Right atrium auricular region (tissue), 2 donors: ENCODE results near the gene SELENOM. TPM values are rescaled to one million over a fixed set of nuclear protein-coding genes. Genes with fewer than 3 reads are reported as not detected.
A peak's percentile ranks its signal among the peaks of the same experiment; 100 is the strongest.
"Not testable (repeated sequence)": the region's sequence is repeated elsewhere in the genome, so short reads cannot be mapped to it uniquely, and the experiment has no call there.

Experiments
- DNase-seq: peaks from one replicate; pipeline ENCODE4 v3.0.0-alpha.2; 2019; ENCODE audit warnings: low spot score
- H3K27ac ChIP-seq, 2 donors: fragments of 200-600 bp; sonication (generic); 1 replicate in 1 of 2; 2 replicates in 1 of 2; pipeline ENCODE4 v1.5.1; 2016 to 2019
- H3K27me3 ChIP-seq, 2 donors: fragments of 200-600 bp; sonication (generic); one replicate each; pipeline versions ENCODE4 v1.5.1 to v1.6.0; 2017 to 2019
- H3K36me3 ChIP-seq: fragments of 200-600 bp; sonication (generic); one replicate; pipeline ENCODE4 v1.5.1; 2016
- H3K4me1 ChIP-seq, 2 donors: fragments of 200-600 bp; sonication (generic); one replicate each; pipeline versions ENCODE4 v1.5.1 to v1.6.0; 2017 to 2019
- H3K4me3 ChIP-seq, 2 donors: fragments of 200-600 bp; sonication (generic); 1 replicate in 1 of 2; 2 replicates in 1 of 2; pipeline ENCODE4 v1.5.1; 2017 to 2019; ENCODE audit warnings: mild to moderate bottlenecking in 1 of 2, moderate library complexity in 1 of 2
- H3K9me3 ChIP-seq, 2 donors: fragments of 200-600 bp; sonication (generic); one replicate each; pipeline ENCODE4 v1.5.1; 2019
- CTCF ChIP-seq, 2 donors: fragments of 200-600 bp; sonication (generic); IDR thresholded peaks; one replicate each; pipeline ENCODE4 v1.5.1; 2019; ENCODE audit warnings: antibody characterized with exemption in 2 of 2
- total RNA-seq, 2 donors: library from RNA; depleted of rRNA; stranded (reverse); fragments of >200 nt; gene quantifications; one replicate each; pipeline ENCODE4 v1.1.0, GENCODE V29; 2016

The SELENOM gene
- total RNA-seq, 2 donors from 2014 or later, result 133 to 358 TPM

GRCh38 chr22:31100762-31101525, 6.4 kb downstream of the SELENOM start:
- H3K27ac ChIP-seq, result no peak overlapping the region
- TF ChIP-seq CTCF (IDR thresholded peaks at IDR 0.05), result no peak
- H3K9me3 ChIP-seq, result no peaks in the 10 kb centered on the region
- no peaks in the 10 kb centered on the region for H3K27me3 ChIP-seq
- peaks cover 70% of the 10 kb centered on the region for H3K36me3 ChIP-seq
- no peak for DNase-seq
- H3K4me3 ChIP-seq, result no peak overlapping the region
- peaks cover 0 to 44% of the 10 kb centered on the region in 2 donors for H3K4me1 ChIP-seq

DNA sequence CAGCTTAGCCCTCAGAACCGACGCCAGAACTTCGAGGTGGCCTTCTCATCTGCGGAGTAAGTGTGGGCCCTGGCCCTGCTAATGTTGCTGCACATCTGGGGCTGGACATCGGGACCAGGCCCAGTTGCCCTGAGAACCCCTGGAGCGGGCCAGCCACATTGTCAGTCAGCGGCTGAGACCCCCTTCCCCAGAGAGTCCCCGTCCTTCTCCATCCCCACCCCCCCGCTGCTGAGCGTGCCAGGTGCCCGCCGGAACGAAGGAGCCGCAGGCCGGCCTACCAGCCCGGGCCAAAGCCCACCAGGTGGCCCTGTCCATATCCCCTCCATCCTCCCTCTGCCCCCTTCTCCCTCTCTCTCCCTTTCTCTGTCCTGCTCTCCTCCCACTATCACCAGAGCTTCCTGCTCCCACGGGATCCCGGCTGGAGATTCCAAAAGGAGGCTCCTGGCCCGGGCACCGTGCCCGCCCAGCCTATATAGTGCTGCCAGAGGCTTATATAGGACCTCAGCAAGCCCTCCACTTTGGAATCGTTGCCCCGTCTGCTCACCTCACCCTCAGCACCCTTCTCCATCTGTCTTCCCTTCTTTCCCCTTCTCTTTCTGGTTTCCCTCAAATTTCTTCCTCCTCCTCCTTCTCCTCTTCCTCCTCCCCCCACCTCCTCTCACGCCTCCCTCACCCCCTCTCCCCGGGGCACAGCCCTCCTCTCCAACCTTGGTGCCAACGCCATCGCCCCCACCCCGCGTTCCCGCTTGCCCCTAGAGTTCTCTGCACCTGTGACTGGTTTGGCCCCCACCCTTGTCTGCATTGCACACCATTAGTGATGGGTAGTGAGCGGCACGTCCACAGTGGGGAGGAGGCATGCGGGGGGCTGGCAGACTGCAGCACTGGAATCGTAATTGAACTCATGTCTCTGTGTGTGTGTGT, 7.3 kb downstream of the SELENOM start:
- DNase-seq, result no peak
- Histone ChIP-seq H3K4me3 (no peak overlapping the region), H3K27ac (peak overlapping the region; percentile 28 to 34), H3K4me1 (peaks cover 0 to 37% of the 10 kb centered on the region in 2 donors), H3K27me3 (no peaks in the 10 kb centered on the region), H3K36me3 (peaks cover 79% of the 10 kb centered on the region), H3K9me3 (no peaks in the 10 kb centered on the region)
- TF ChIP-seq CTCF (IDR thresholded peaks at IDR 0.05), result no peak

DNA sequence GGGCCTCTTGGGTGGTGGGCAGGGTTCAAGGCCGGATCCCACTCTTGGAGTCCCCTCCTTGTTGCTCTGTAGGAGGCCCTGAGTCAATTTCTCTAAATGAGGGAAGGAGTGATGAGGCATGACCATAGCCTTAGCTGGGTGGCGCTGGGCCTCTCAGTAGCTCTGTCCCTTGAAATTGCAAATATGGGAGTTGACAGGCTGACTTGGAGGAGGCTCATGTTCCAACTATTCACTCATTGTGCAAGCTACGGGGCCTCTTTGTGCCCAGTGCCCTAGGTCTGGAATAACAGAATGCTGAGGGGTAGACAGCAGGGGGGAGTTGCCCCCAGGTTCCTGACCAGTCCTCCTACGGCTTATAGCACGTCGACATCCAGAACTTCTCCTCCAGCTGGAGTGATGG, 8.0 kb downstream of the SELENOM start:
- no peak for TF ChIP-seq CTCF (IDR thresholded peaks at IDR 0.05)
- H3K36me3 ChIP-seq, result peaks cover 79% of the 10 kb centered on the region
- H3K4me1 ChIP-seq, result peaks cover 0 to 33% of the 10 kb centered on the region in 2 donors
- H3K4me3 ChIP-seq, result no peak overlapping the region
- no peaks in the 10 kb centered on the region for H3K9me3 ChIP-seq
- DNase-seq, result no peak
- peak overlapping the region in 1 of 2 donors; percentile 34 for H3K27ac ChIP-seq
- H3K27me3 ChIP-seq, result no peaks in the 10 kb centered on the region

GRCh38 chr22:31098632-31099110, 8.7 kb downstream of the SELENOM start:
- Histone ChIP-seq H3K27ac (peak overlapping the region; percentile 20 to 34), H3K4me1 (peaks cover 0 to 35% of the 10 kb centered on the region in 2 donors), H3K27me3 (no peaks in the 10 kb centered on the region), H3K36me3 (peaks cover 85% of the 10 kb centered on the region), H3K9me3 (no peaks in the 10 kb centered on the region), H3K4me3 (no peak overlapping the region)
- no peak for DNase-seq
- TF ChIP-seq CTCF (IDR thresholded peaks at IDR 0.05), result no peak

DNA sequence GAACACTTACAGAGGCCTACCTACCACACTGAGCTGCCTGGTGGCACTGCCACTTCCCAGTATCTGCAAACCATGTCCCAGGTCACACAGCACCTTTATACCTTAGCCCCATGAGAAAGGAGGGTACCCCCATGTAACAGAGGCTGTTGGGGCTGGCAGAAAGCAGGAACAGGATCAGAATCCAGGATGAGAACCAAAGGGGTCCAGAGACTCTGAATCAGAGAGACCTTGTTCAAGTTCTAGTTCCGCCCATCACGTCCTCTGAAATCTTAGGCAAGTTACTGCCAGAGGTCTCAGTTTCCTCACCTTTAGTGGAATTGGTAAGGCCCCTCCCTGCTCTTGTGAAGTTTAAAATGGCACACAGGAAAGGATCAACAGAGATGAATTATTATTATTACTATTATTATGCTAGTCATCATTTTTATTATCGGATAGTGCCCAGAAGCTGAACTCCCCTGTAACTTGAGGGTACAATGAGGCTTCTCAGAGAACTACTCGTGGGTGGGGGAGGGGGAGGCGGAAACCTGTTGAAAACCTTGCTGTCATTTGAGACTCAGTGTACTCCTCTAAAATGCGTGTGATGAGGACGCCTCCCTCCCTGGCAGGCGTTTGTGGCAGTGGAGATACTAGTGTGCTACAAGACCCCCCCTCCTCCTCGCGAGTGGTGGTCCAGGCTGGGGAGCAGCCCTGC, 9.3 kb downstream of the SELENOM start:
- Histone ChIP-seq H3K4me1 (peaks cover 0 to 36% of the 10 kb centered on the region in 2 donors), H3K36me3 (peaks cover 90% of the 10 kb centered on the region), H3K4me3 (no peak overlapping the region), H3K27me3 (no peaks in the 10 kb centered on the region), H3K9me3 (no peaks in the 10 kb centered on the region), H3K27ac (peak overlapping the region; percentile 20 to 34)
- no peak for TF ChIP-seq CTCF (IDR thresholded peaks at IDR 0.05)
- DNase-seq, result no peak

GRCh38 chr22:31097539-31097938, 9.8 kb downstream of the SELENOM start:
- Histone ChIP-seq H3K4me1 (peaks cover 0 to 37% of the 10 kb centered on the region in 2 donors), H3K36me3 (peaks cover 96% of the 10 kb centered on the region)
- H3K4me3 ChIP-seq, DNase-seq, H3K9me3 ChIP-seq, H3K27me3 ChIP-seq, H3K27ac ChIP-seq: not testable (repeated sequence)
